Measurements from ENCODE around the gene PDF. TPM values are rescaled to one million over a fixed set of nuclear protein-coding genes. Genes with fewer than 3 reads are reported as not detected.

The PDF gene
- total and polyA plus RNA-seq, 4 donors: 3.6 to 6.0 (median 4.9) TPM

DNA sequence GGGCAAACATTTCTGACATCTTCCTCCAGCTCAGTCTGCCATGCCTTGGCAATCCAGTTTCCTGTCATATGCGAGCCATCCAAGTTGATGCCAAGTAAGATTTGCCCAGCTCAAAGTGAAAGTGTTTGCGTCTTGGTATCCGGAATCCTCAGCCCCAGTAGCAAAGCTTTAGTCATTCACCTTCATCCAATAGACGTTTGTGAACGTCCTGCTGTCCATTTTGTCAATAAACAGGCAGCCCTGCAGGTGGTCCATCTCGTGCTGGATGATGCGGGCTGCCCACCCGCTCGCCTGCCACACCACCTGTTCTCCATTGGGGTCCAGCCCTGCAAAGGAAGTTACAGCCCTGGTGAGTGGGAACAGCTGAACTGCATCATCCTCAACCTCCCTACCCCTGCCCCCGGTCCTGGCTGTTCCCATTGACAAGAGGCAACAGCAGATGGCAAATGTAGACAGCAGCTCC is 1.5 kb downstream of the PDF start:
- intact Hi-C loops (cut with DNase I): no loop called here
- Histone ChIP-seq H3K27ac (ENCODE audit: low read depth in 1 of 2, low read length in 2 of 2) (no peak overlapping the region), H3K4me3 (ENCODE audit: low read length in 2 of 2) (no peak overlapping the region), H3K36me3 (ENCODE audit: control insufficient read depth in 1 of 2, insufficient read depth in 2 of 2, low read length in 1 of 2) (peaks cover 2 to 5% of the 10 kb centered on the region in 2 donors), H3K4me1 (ENCODE audit: control insufficient read depth in 1 of 2, insufficient read depth in 2 of 2, low read length in 2 of 2) (no peaks in the 10 kb centered on the region), H3K27me3 (ENCODE audit: control insufficient read depth in 1 of 2, insufficient read depth in 2 of 2, low read length in 1 of 2) (no peaks in the 10 kb centered on the region), H3K9me3 (ENCODE audit: control insufficient read depth, low read length) (no peaks in the 10 kb centered on the region)
- 51 to 53% methylated on average over 10 of the region's 10 CpGs for WGBS, 2 donors
- ATAC-seq (ENCODE audit: low FRiP score): no peak
- DNase-seq: peak; percentile 40 to 63

GRCh38 chr16:69327585-69328310 is 2.6 kb downstream of the PDF start:
- peaks cover 0 to 10% of the 10 kb centered on the region in 2 donors for H3K36me3 ChIP-seq (ENCODE audit: control insufficient read depth in 1 of 2, insufficient read depth in 2 of 2, low read length in 1 of 2)
- H3K4me1 ChIP-seq (ENCODE audit: control insufficient read depth in 1 of 2, insufficient read depth in 2 of 2, low read length in 2 of 2): no peaks in the 10 kb centered on the region
- DNase-seq (peak; percentile 26 to 44), ATAC-seq (ENCODE audit: low FRiP score) (no peak)
- no peak overlapping the region for H3K27ac ChIP-seq (ENCODE audit: low read depth in 1 of 2, low read length in 2 of 2)
- intact Hi-C loops (cut with DNase I): no loop called here
- no peaks in the 10 kb centered on the region for H3K9me3 ChIP-seq (ENCODE audit: control insufficient read depth, low read length)
- no peak overlapping the region for H3K4me3 ChIP-seq (ENCODE audit: low read length in 2 of 2)
- no peaks in the 10 kb centered on the region for H3K27me3 ChIP-seq (ENCODE audit: control insufficient read depth in 1 of 2, insufficient read depth in 2 of 2, low read length in 1 of 2)
- 91 to 93% methylated on average over 14 of the region's 14 CpGs for WGBS, 2 donors

DNA sequence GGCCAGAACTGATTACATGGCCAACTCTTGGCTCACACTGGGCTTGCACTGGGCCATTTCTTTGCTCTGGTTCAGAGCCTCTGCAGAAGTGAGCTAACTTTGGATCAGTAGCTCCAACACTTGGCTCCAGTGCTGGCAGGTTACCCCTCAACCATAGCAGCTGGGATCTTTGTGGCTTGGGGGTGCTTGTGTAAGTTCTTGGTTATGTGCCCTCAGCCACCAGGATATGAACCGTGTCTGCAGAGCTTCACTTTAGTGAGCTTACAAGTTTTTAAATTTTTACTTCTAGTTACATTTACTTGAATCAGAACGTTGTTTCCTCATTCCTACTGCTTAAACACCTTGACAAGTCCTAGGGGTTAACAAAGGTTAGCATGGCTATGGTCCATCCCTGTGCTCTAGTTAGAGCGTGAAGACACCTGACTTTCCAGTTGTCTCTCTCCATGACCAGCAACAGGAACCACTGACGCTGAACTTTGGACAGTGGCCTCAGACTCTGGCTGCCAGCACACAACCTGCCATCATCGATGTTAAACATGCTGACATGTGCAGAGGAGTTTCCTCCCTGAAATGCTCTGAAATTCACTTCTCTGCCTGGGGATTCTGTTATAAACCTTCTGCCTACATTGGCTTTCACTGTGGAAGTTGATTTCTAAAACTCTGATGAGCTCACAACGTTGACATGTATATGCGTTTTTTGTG is 4.1 kb downstream of the PDF start:
- no peaks in the 10 kb centered on the region for H3K4me1 ChIP-seq (ENCODE audit: control insufficient read depth in 1 of 2, insufficient read depth in 2 of 2, low read length in 2 of 2)
- intact Hi-C loops (cut with DNase I): no loop called here
- H3K4me3 ChIP-seq (ENCODE audit: low read length in 2 of 2): no peak overlapping the region
- no peak overlapping the region for H3K27ac ChIP-seq (ENCODE audit: low read depth in 1 of 2, low read length in 2 of 2)
- H3K27me3 ChIP-seq (ENCODE audit: control insufficient read depth in 1 of 2, insufficient read depth in 2 of 2, low read length in 1 of 2): no peaks in the 10 kb centered on the region
- H3K36me3 ChIP-seq (ENCODE audit: control insufficient read depth in 1 of 2, insufficient read depth in 2 of 2, low read length in 1 of 2): peaks cover 0 to 8% of the 10 kb centered on the region in 2 donors
- no peaks in the 10 kb centered on the region for H3K9me3 ChIP-seq (ENCODE audit: control insufficient read depth, low read length)
- ATAC-seq (ENCODE audit: low FRiP score): no peak
- 53% methylated on average over 7 of the region's 7 CpGs for WGBS, 2 donors
- DNase-seq: no peak

- Histone ChIP-seq H3K9me3 (ENCODE audit: control insufficient read depth, low read length) (no peaks in the 10 kb centered on the region), H3K4me1 (ENCODE audit: control insufficient read depth in 1 of 2, insufficient read depth in 2 of 2, low read length in 2 of 2) (no peaks in the 10 kb centered on the region), H3K4me3 (ENCODE audit: low read length in 2 of 2) (no peak overlapping the region), H3K36me3 (ENCODE audit: control insufficient read depth in 1 of 2, insufficient read depth in 2 of 2, low read length in 1 of 2) (peaks cover 0 to 8% of the 10 kb centered on the region in 2 donors), H3K27me3 (ENCODE audit: control insufficient read depth in 1 of 2, insufficient read depth in 2 of 2, low read length in 1 of 2) (no peaks in the 10 kb centered on the region), H3K27ac (ENCODE audit: low read depth in 1 of 2, low read length in 2 of 2) (no peak overlapping the region)
- DNase-seq (peak in 1 of 2 donors; percentile 31), ATAC-seq (ENCODE audit: low FRiP score) (no peak)
- intact Hi-C loops (cut with DNase I): no loop called here
- WGBS, 2 donors: 77% methylated on average over 6 of the region's 6 CpGs
Observed at GRCh38 chr16:69325784-69326171, 4.6 kb downstream of the PDF start.

DNA sequence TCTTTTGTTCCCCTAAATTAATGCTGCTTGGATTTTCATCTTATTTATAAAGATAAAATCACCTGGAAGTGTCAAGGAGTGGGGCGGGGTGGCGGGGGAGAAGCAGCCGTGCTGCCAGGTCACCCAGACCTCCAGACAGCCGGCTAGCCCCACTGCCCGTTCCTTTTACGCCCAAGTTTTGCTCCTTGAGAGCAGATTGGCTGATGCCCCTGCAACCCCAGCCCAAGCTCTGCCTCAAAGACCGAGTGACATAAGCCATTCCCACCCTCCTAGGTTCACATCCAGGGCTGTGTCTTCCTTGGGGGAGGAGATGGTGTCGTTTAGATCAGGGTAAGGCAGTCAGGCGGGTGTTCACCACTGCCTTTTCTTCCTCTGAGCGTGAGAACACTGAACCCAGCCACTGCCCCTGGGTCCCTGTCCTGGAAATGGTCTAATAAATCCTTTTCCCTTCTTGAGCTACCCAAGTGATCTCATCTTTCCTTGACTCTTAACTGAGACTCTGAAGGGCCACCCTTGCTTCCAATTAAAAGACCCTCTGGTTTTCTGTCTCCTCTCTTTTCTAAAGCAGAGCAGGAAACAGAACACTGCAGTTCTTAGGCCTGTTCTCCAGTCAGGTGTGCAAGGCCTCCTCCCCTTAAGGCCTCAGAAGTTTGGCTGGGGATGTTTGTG is 5.7 kb downstream of the PDF start:
- Histone ChIP-seq H3K4me3 (ENCODE audit: low read length in 2 of 2) (no peak overlapping the region), H3K36me3 (ENCODE audit: control insufficient read depth in 1 of 2, insufficient read depth in 2 of 2, low read length in 1 of 2) (peaks cover 0 to 16% of the 10 kb centered on the region in 2 donors), H3K27me3 (ENCODE audit: control insufficient read depth in 1 of 2, insufficient read depth in 2 of 2, low read length in 1 of 2) (no peaks in the 10 kb centered on the region), H3K27ac (ENCODE audit: low read depth in 1 of 2, low read length in 2 of 2) (no peak overlapping the region), H3K4me1 (ENCODE audit: control insufficient read depth in 1 of 2, insufficient read depth in 2 of 2, low read length in 2 of 2) (no peaks in the 10 kb centered on the region), H3K9me3 (ENCODE audit: control insufficient read depth, low read length) (no peaks in the 10 kb centered on the region)
- intact Hi-C loops (cut with DNase I): no loop called here
- WGBS, 2 donors: 81% methylated on average over 10 of the region's 10 CpGs
- DNase-seq (peak in 1 of 2 donors; percentile 60), ATAC-seq (ENCODE audit: low FRiP score) (no peak)

DNA sequence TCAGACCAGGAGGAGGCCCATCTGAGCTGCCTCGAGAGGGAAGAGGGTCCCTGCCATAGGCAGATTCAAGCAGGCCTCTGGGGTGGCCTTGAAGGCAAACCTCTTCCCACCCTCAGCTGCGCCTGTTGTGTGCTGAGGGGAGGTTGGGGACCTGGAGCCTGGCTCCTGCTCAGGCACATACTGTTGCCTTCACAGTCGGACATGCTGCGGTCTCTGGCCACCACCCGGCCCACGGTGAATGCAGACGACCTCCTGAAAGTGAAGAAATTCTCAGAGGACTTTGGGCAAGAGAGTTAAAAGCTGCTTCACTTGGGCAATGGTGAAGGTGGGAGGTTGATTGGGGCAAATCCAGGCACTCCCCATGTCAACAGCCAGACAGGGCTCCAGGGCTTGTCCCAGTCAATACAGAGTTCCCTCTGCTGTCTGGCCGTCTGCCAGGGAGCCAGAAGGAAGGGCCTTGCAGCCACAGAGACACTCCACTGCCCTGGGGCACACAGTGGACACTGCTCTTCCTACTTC is 6.3 kb downstream of the PDF start:
- 75 to 77% methylated on average over 8 of the region's 8 CpGs for WGBS, 2 donors

GRCh38 chr16:69323415-69323814 is 7.0 kb downstream of the PDF start:
- WGBS, 2 donors: 90% methylated on average over 14 of the region's 14 CpGs
- Histone ChIP-seq H3K9me3 (ENCODE audit: control insufficient read depth, low read length) (no peaks in the 10 kb centered on the region), H3K27me3 (ENCODE audit: control insufficient read depth in 1 of 2, insufficient read depth in 2 of 2, low read length in 1 of 2) (no peaks in the 10 kb centered on the region), H3K27ac (ENCODE audit: low read depth in 1 of 2, low read length in 2 of 2) (no peak overlapping the region), H3K4me1 (ENCODE audit: control insufficient read depth in 1 of 2, insufficient read depth in 2 of 2, low read length in 2 of 2) (no peaks in the 10 kb centered on the region), H3K4me3 (ENCODE audit: low read length in 2 of 2) (no peak overlapping the region), H3K36me3 (ENCODE audit: control insufficient read depth in 1 of 2, insufficient read depth in 2 of 2, low read length in 1 of 2) (peaks cover 0 to 24% of the 10 kb centered on the region in 2 donors)
- intact Hi-C loops (cut with DNase I): no loop called here
- no peak for ATAC-seq (ENCODE audit: low FRiP score)
- DNase-seq: peak in 1 of 2 donors; percentile 51

More for the DNA sequence above, 6.3 kb downstream of the PDF start:
- ATAC-seq (ENCODE audit: low FRiP score): no peak
- no peaks in the 10 kb centered on the region for H3K9me3 ChIP-seq (ENCODE audit: control insufficient read depth, low read length)
- no peak overlapping the region for H3K4me3 ChIP-seq (ENCODE audit: low read length in 2 of 2)
- H3K4me1 ChIP-seq (ENCODE audit: control insufficient read depth in 1 of 2, insufficient read depth in 2 of 2, low read length in 2 of 2): no peaks in the 10 kb centered on the region
- DNase-seq: peak; percentile 79 to 88
- no peak overlapping the region for H3K27ac ChIP-seq (ENCODE audit: low read depth in 1 of 2, low read length in 2 of 2)
- intact Hi-C loops (cut with DNase I): no loop called here
- no peaks in the 10 kb centered on the region for H3K27me3 ChIP-seq (ENCODE audit: control insufficient read depth in 1 of 2, insufficient read depth in 2 of 2, low read length in 1 of 2)
- H3K36me3 ChIP-seq (ENCODE audit: control insufficient read depth in 1 of 2, insufficient read depth in 2 of 2, low read length in 1 of 2): peaks cover 0 to 22% of the 10 kb centered on the region in 2 donors

GRCh38 chr16:69322343-69322742 is 8.0 kb downstream of the PDF start:
- DNase-seq (peak in 1 of 2 donors; percentile 36), ATAC-seq (ENCODE audit: low FRiP score) (no peak)
- H3K4me1 ChIP-seq (ENCODE audit: control insufficient read depth in 1 of 2, insufficient read depth in 2 of 2, low read length in 2 of 2): no peaks in the 10 kb centered on the region
- H3K4me3 ChIP-seq (ENCODE audit: low read length in 2 of 2): no peak overlapping the region
- H3K36me3 ChIP-seq (ENCODE audit: control insufficient read depth in 1 of 2, insufficient read depth in 2 of 2, low read length in 1 of 2): peaks cover 0 to 26% of the 10 kb centered on the region in 2 donors
- H3K27ac ChIP-seq (ENCODE audit: low read depth in 1 of 2, low read length in 2 of 2): no peak overlapping the region
- WGBS, 2 donors: 79 to 82% methylated on average over 7 of the region's 7 CpGs
- H3K9me3 ChIP-seq (ENCODE audit: control insufficient read depth, low read length): no peaks in the 10 kb centered on the region
- intact Hi-C loops (cut with DNase I): no loop called here
- H3K27me3 ChIP-seq (ENCODE audit: control insufficient read depth in 1 of 2, insufficient read depth in 2 of 2, low read length in 1 of 2): no peaks in the 10 kb centered on the region
